ENCODE data around the gene CDH24. TPM values are rescaled to one million over a fixed set of nuclear protein-coding genes. Genes with fewer than 3 reads are reported as not detected.

CDH24 gene
- total and polyA plus RNA-seq, 9 of the 15 experiments (the other 6 are each of a cell fraction or from before 2014, with no cell fraction given) = 0.04 to 16.2 (median 4.9) TPM

- POLR2A ChIA-PET = interaction anchor here (0.6 to 3.2 kb wide), 6 partner anchors 10 to 53 kb away, joined by 3 to 11 read pairs (median 4); partner anchors contain the start of genes AJUBA and CDH24
- no peak for ATAC-seq
- H3K9ac ChIP-seq (ENCODE audit: insufficient read depth in 1 of 2, low read depth in 2 of 2, low read length in 2 of 2) = peak overlapping the region; percentile 98 to 100; a peak in 3 of 4 replicates
- intact Hi-C loops (cut with micrococcal nuclease) = no loop called here
- H3K4me3 ChIP-seq = peak overlapping the region; percentile 78
- whole genome bisulfite sequencing (ENCODE audit: insufficient coverage, low coverage, missing lambda C conversion rate) = 47% methylated on average over 14 of the region's 14 CpGs
- H3K27ac ChIP-seq (ENCODE audit: extremely low read depth, low read depth, low read length) = peak overlapping the region; percentile 94; the same call in 2 of the 3 replicates
- peak overlapping the region; percentile 97 for H3K4me2 ChIP-seq (ENCODE audit: insufficient read depth, low read length)
- peak overlapping the region; percentile 99 for H2AFZ ChIP-seq (ENCODE audit: low read depth, low read length)
- BruUV-seq (replicated peaks) = no TSS peak
- H3K9me1 ChIP-seq (ENCODE audit: control insufficient read depth, insufficient read depth, low read length) = no peaks in the 10 kb centered on the region
- no peaks in the 10 kb centered on the region for H3K27me3 ChIP-seq (ENCODE audit: control insufficient read depth in 2 of 2, insufficient read depth in 2 of 2, low read length in 2 of 2)
- CTCF ChIA-PET (ENCODE audit: low intra/inter-chr PET ratio) = no interaction called here
- no peak for DNase-seq (ENCODE audit: extremely low read depth in 1 of 4, low spot score in 3 of 4)
- peaks cover 9 to 14% of the 10 kb centered on the region in 2 experiments; a peak in 4 of 5 replicates for H3K4me1 ChIP-seq (replicated peaks in 1 of 2; ENCODE audit: control insufficient read depth in 2 of 2, insufficient read depth in 2 of 2, low read length in 2 of 2)
- peaks cover 31% of the 10 kb centered on the region for H3K36me3 ChIP-seq (ENCODE audit: control insufficient read depth, insufficient read depth, low read length)
- H4K20me1 ChIP-seq (replicated peaks; ENCODE audit: control insufficient read depth, insufficient read depth, low read length) = no peaks in the 10 kb centered on the region
- no peaks in the 10 kb centered on the region for H3K9me3 ChIP-seq (replicated peaks; ENCODE audit: control insufficient read depth, insufficient read depth, low read depth, low read length)
- in situ Hi-C loops (cut with MboI) = no loop called here
- peaks cover 37% of the 10 kb centered on the region for H3K79me2 ChIP-seq (ENCODE audit: control insufficient read depth, insufficient read depth, low read length)
- no peak for FAIRE-seq
- TF ChIP-seq CBFA2T3 (IDR thresholded peaks at IDR 0.05) (no peak), MXD1 (CRISPR knock-in tag; IDR thresholded peaks at IDR 0.05; ENCODE audit: borderline replicate concordance, poor library complexity, severe bottlenecking) (no peak), ILF3 (IDR thresholded peaks at IDR 0.05; ENCODE audit: borderline replicate concordance) (0 out of 2 replicates have a peak, but pooled peaks have one; percentile 43), RERE (CRISPR knock-in tag; IDR thresholded peaks at IDR 0.05; ENCODE audit: borderline replicate concordance) (no peak), CREB5 (CRISPR knock-in tag; IDR thresholded peaks at IDR 0.05) (no peak), IRF2 (CRISPR knock-in tag; IDR thresholded peaks at IDR 0.05) (no peak), ZNF696 (CRISPR knock-in tag; conservative IDR thresholded peaks at IDR 0.05) (no peak), ZNF764 (CRISPR knock-in tag; IDR thresholded peaks at IDR 0.05; ENCODE audit: low read depth) (no peak), E2F6 (IDR thresholded peaks at IDR 0.05; ENCODE audit: borderline replicate concordance in 1 of 2, extremely low read depth in 1 of 2, insufficient read depth in 1 of 2, insufficient read length in 1 of 2, low read depth in 1 of 2, low read length in 1 of 2, poor library complexity in 1 of 2, severe bottlenecking in 1 of 2) (no peak)
These were observed 21.8 kb downstream of the CDH24 start for GRCh38 chr14:23035303-23036144.
